Iris pigment epithelial cell (primary cell): ENCODE data around the gene NPAS3.
"Not testable (repeated sequence)": the region's sequence is repeated elsewhere in the genome, so short reads cannot be mapped to it uniquely, and the experiment has no call there.

Source experiments
- DNase-seq: peaks from one replicate; pipeline ENCODE4 v3.0.0-alpha.2; 2011; ENCODE audit warnings: low read depth

The NPAS3 gene

DNA sequence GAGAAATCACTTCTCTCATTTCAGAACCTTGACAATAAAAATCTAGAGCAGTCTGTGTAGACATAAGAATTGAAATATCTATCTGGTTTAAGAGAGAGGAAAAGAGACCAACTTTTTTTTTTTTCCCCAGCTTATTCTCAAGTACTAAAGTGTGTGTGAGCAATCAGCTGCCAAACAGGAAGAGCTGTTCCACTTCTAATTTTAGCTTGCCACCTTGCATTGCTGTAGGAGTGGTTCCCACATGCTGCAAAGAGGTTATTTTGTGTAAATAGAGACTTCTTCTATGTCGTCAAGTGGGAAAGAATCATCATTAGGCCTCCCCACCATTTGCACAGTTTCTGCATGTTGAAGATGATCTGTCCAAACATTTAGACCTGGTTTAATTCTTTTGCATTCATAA lies 142.6 kb downstream of the NPAS3 start:
- DNase-seq: no peak

DNA sequence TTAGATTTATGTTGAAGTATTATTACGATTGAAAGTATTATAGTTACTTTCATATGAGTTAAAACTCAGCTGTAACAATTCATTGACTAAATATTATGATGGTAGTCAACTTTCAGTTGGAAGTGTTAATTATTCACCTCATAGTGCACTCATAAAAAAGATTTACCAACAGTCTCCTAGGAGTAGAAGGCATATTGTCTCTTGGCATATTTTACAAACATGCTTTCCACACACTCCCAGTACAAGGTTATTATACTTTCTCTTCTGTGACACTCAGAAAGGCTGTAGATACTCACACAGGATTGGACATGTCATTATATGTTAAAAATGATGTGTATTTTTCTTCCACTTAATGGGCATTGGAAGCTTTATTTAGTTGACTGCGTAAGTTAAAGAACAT lies 147.1 kb downstream of the NPAS3 start:
- no peak for DNase-seq

DNA sequence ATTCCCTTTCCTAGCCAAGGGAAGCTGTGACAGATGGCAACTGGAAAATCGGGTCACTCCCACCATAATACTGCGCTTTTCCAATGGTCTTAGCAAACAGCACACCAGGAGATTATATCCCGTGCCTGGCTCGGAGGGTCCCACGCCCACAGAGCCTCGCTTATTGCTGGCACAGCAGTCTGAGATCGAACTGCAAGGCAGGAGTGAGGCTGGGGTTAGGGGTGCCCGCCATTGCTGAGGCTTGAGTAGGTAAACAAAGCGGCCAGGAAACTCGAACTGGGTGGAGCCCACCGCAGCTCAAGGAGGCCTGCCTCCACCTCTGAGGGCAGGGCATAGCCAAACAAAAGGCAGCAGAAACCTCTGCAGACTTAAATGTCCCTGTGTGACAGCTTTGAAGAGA lies 149.6 kb downstream of the NPAS3 start:
- DNase-seq: not testable (repeated sequence)

DNA sequence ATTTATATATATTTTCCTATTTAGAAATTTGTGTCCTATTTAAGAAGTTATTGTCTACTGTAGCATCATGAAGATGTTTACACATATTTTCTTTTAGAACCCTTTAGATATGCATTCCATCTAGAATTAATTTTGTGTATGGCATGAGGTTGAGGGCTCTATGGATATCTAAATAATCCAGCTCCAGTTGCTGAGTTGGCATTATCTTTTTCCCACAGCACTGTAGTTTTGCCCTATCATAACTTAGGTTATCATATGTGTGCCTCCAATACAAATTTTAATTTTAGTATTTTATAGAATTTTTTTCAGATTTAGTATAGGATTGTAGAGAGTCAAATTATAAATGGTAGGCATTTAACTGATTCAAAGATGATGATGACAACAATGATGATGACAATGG lies 159.3 kb downstream of the NPAS3 start:
- DNase-seq: no peak

DNA sequence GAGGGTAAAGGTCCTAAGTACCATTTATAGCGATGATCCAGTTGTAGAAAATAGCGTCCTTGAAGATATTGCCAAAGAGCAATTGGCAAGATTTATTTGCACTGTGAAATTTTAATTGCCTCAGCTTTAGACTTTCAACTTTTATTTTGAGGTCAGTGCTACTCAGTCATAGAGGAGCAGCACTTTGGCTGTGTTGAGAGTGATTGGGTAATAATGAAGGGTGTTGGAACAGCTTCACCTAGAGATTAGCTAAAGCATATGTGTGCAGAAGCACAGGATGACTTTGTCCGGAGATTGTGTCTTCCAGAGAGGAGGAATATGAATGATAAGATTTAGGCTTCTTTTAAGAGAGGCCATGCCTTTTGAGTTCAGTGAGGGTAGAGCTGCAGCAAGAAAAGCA lies 164.8 kb downstream of the NPAS3 start:
- no peak for DNase-seq

DNA sequence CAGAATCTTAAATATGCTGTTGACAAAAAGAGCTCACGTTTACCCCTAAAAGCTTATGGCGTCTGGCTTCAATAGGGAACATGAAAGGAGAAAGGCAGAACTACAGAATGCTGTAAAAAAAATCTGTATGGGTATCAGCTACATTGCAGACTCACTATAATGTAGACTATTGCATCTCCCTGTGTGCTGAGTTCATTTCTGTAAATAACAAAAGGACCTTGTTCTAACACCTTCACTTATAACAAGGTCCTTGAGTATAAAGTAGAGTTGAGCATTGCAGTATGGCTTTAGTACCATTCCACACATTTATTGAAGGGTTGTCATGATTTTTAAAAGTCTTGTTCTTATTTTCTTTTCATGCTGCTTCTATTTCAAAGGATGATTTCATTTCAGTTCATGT lies 165.3 kb downstream of the NPAS3 start:
- DNase-seq: no peak

DNA sequence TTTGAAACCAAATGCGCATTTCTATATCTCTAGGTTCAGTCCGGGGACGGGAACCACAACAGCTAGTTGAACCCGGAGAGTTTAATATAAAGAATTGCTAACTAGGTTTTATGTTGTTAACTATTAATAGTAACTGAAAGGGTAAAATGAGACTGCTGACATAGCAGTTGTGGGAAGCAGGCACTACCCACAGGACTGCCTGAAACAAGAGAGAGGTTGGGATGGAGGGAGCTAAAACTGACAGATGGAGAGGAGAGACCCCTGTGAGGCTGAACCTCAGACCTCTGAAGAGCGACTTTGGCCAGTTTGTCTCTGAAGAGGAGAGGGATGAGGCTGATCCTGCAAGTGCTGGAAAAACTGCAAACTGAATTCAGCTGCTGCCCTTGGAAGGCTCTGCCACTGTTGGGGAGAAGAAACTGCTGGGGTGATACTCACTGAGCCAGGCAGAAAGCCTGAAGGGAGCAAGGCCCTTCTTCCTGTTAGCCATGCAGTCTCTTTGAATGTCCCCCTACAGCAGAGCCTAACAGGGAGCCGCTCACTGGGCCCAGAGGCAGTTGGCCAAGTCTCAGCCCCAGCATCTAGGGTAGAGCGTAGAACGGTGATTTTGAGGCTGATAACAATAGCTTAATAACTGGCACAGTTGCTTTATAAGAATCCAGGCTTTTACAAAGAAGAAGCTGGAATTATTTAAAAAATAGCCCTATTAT lies 172.2 kb downstream of the NPAS3 start:
- no peak for DNase-seq

DNA sequence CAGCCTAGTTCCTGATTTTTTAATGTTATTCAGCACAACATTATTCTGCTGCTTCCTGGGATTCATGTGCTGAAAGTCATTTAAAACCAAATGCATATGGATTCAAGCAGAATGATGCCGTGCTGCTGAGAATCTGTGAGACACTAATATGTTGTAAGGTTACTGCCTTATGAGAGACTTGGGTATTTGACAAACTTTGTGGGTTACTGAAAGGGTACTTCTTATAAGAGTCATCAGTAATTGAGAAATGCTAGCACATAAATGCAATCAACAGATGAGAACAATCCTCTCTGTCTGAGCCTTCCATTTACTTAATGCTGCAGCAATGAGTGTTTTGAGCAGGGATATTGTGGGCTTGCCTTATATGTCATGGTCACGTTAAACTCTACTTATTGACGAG lies 175.7 kb downstream of the NPAS3 start:
- DNase-seq: no peak

DNA sequence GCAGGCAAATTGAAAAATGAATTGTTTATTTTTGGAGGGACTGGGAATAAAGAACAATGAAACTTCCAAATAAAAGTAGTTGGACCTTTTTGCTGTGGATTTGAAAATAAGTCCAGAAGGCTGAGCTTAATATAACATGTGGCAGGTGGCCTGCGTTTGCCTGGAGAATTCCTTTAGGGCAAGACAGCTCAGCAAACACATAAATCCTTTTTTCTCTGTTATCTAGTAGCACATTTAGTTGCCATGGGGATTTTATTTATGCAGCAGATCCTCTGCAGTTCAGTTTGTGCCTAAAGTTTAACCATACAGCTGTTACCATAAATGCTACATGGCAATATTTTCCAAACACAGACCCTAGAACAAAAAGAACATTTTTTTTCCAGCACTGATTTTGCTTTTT lies 180.0 kb downstream of the NPAS3 start:
- no peak for DNase-seq

DNA sequence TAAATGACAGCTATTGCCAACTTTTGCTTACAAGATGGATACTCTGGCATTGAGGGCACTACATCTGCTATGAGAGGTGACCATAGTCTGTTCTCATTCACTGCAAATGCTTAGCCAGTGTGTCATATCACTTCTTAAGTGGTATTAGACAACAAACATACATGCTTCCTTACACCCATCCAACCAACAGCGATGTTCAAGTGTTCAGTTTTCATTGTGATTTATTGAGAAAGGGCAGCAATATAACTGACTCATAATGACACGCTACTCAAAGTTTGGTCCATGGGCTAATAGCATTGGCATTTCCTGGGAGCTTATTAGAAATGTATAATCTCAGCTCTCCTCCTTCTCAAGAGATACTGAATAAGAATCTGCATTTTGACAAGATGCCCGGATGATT lies 181.7 kb downstream of the NPAS3 start:
- peak; percentile 81 for DNase-seq

DNA sequence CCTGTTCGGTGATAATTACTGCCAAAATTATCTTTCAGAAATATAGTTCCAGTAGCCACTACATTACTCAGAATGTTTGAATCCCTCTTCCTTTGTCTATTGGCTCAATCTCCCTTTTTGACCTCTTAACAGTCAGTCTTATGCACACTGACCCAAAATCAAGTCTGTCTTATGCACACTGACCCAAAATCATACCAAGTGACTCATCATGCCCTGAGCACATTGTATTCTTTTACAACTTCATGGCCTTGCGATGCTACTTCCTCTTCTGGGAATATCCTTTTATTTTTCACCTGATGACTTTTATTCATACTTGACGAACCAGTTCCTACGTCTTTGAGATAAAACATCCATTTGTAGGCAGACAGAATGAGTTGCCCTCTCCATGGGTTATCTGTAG lies 182.3 kb downstream of the NPAS3 start:
- peak; percentile 59 for DNase-seq

DNA sequence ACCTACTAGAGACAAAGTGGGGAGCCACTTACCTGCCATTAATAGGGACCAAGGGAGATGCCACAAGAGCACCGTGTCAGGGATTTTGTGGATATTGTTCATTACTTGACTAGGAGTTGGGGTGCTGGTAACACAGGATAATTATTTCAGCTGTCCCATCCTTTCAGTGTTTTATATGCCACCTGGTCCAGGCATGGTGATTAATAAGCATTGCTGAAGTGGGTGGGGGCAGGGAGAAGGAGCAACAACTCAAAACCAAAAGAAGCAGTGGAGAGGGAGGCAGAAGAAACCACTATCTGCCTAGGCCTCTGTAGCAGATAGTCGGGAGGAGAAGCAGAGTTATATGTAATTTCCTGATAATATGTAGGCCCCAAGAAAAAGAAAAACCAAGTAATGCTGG lies 184.6 kb downstream of the NPAS3 start:
- DNase-seq: no peak

DNA sequence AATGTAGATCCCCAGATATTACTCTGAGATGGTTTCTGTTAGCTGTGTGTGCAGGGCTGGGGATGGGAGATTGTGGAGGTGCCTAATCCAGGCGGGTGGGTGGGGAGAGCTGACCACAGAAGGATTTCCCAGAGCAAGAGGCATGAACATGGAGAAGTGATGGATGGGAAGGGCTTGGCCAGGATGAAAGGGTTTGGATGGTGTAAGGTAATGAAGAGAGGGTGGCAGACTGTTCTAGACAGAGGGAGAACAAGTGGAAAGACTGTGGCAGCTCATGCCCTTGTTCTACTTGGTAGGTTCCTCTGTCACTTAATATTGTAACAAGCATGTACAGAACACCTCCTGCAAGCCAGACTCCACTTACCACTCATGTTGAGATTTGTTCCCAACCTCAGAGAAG lies 187.8 kb downstream of the NPAS3 start:
- no peak for DNase-seq

DNA sequence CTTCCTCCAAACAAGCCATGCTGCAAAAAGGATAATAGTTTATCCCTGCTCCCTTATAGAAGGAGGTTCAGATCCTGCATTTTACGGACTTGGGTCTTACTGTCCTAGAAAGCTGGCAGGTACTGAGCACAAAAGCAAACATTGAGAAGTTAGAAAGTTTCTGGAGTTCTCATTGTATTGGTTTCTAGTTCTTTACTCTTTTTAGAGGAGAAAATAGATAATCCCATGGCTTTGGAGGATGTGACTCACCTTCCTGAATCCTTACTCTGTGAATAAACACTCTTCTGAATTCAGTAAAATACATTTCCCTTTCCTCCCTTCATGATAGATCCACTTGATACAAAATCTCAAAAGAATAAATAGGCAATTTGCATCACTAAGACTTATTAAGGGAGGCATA lies 188.9 kb downstream of the NPAS3 start:
- peak; percentile 61 for DNase-seq

DNA sequence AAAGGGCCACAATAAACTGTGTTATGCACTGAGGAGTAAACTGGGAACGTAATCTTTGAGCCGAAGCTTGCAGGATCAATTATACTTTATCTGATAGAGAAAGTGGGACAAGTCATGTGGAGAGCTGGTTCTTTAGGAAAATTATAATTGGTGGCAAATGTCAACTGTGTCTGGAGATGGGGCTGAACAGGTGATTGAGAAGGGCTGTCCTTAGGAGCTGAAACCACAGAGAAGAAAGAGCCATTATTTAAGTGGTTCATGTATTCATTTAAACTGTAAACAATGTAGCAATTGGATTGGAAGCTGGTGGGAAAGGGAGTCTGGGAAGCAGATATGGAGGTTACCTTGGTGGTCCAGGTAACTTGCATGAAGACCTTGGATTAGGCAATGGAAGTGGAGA lies 193.1 kb downstream of the NPAS3 start:
- DNase-seq: no peak

DNA sequence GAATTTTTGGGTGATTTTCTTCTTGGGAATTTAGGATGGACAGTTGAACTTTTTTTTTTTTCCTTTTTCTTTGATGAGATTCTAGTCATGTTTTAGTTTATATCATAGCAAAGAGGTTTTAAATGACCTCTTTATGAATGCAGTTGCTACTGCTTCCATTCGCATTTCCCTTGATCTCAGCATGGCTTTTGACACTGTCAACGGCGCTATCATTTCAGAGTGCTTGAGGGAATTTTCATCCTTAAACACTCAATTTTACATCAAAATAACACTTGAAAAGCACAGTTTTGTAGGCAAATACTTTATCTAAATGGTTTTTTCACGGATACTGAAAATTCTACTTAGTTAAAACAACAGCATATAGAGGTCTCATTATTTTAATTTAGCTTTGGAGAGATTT lies 195.5 kb downstream of the NPAS3 start:
- DNase-seq: no peak

DNA sequence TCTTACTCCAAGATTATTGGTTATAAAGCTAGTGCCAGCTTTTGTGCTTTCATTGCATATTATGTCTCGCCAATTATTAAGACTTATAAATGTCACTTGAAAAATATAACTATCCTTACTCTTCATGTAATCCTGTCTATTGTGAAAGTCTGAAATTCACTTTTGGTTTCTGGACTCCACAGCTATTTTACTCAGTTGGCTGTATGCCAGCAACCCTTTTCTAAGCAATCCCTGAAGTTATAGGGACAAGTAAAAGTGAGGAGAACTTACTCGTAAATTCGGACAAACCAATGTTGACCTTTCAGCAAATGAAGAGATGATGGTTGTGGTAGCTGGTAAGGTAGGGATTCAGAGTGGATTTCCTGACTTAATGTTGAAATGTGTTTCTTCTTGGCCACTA lies 196.3 kb downstream of the NPAS3 start:
- DNase-seq: no peak

DNA sequence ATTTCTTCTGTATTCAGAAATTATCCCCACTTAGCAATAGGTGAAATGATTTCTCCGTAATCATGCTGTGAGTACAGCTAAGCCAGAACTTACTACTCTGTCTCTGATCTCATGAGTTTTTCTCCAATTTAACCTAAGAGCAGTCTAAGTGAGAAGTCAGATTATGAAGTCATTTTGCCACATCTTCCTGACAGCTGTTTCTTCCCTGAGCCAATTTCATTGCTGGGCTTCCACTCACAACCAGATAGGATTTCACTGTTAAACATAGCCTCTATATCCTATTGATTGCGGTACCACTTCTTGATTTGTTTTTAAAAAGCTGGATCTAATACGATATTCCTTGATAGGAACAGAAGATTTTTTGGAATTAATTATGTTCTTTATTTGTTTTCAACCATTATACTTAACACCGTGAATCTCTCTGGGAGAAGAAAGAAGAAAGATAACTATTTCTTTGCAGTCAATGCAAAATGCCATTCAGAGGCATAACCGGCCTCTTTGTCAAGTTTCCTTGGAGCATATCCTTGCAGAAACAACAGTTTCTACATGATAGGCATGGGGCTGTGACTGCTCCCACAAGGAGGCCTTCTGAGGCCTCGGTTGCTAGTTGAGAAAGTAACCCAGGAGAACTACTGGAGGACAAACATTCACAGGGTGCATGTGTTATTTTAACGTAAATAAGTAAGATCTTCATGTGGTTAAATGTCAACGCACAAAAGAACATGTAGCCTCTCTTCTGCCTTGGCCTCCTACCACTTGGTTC lies 212.2 kb downstream of the NPAS3 start:
- no peak for DNase-seq

DNA sequence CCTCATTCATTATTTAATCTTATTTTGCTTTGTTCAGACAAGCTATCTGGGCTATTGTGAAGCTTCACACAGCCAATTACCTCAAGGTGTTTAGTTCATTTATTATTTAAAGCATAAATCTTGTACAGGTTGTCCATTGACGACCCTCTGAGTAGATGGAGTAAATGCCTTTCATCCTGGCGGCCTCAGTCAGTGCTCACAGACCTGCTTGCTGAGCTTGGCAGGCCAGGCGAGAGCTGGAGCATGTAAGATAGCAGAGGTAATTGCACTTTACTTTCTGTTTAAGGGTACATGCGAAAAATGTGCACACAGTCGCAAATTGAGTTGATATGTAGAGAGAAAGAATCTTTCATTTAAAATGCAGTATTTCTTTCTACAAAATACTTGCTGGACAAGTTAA lies 224.4 kb downstream of the NPAS3 start:
- DNase-seq: no peak

DNA sequence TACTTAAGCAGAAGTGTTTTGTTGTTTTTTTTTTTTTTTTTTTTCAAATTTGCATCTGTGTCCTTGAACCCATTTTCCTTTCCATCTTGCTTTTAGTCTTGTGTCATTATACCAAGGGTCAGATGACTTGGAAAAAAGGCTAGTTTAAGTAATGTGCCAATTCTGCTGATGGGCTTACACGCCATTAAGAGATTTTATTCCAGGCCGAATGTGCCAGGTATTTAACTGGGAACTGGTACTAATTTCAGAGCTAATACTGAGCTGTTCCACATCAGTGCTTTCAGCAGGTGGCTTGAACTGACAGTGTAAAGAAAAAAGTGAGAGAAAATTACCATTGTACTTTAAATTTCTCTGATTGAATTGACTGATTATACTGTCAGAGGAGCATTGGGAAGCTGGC lies 224.9 kb downstream of the NPAS3 start:
- no peak for DNase-seq

DNA sequence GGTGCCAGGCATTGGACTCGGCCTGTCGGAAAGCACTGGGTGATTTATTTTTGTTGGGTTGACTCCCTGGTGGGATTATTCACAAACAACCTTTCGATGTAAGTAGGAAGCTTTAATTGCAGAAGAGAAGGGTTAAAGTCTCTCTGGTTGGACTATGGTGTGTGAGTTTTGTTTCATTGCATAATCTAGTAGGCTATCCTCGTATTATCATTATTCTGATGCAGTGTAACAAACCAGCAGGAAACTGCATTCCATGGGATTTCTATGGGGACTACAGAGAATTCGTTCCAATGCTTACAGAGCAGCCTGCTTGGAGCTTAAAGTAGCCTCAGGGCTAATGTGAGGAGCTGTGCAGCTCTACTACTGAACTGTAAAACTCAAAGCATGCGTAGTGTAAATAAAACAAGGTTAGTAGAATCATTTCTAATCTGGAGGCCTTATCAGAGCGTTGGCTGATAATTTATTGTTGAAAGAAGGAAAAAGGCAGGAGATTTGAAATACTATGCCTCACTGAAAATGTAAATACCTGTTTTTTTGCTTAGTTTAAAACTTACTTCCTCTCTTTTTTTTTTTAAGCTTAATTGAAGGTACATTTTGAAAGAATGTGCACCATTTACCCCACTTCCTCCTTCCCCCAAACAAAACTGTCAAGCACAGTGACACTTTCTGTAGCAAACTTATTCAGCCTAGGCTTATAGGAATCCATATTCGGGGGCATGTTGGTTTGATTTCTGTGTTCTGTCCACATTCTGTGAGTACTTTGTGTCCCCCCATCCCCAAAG lies 226.7 kb downstream of the NPAS3 start:
- peak; percentile 43 for DNase-seq

DNA sequence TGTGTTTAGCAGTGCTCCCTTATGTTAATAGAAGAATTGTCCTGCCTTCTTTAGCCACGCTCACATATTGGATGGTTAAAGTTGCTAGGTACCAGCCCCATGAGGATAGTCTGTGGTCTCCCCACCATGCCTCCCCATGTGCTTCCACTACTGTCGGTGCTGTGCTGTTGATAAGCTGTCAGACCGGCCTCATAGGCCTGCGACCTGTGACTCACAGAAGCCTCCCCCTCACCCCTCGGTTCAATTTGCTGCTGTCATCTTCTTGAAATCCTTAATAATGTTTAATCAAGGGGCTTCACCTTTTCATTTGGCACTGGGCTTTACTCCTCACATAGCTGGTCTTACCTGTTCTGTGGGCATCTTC lies 227.2 kb downstream of the NPAS3 start:
- DNase-seq: no peak

DNA sequence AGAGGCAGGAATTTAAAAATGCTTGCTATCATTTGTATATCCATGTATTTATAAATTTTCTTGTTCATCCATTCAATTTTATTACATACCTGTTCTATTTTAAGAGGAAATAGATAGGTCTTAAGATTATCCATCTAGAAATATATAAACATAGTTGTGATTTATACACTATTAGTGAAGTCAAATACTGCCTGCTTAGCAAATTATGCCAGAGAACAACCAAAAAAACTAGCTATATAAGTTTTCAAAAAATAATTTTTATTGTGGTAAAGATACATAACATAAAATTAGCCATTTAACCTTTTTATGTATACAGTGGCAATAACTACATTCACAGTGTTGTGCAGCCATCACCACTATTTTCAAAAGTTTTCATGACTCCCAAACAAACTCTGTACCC lies 237.3 kb downstream of the NPAS3 start:
- no peak for DNase-seq
